B cell (primary cell): ENCODE results near the gene SLC25A51.
"Not testable (repeated sequence)": the region's sequence is repeated elsewhere in the genome, so short reads cannot be mapped to it uniquely, and the experiment has no call there.

Experiments
- CTCF ChIP-seq: fragments of 200-600 bp; IDR thresholded peaks from one replicate; pipeline ENCODE4 v1.8.0; 2022; ENCODE audit warnings: antibody characterized with exemption, mild to moderate bottlenecking
- EZH2 ChIP-seq: IDR thresholded peaks from 2 replicates; pipeline ENCODE4 v1.6.1; 2012; ENCODE audit warnings: borderline replicate concordance, low read depth, mild to moderate bottlenecking, moderate library complexity, low read length; ENCODE audit not compliant: insufficient read depth, poor library complexity, severe bottlenecking

- not testable (repeated sequence) for TF ChIP-seq CTCF, EZH2
Observed at GRCh38 chr9:37887977-37888583, 15.8 kb downstream of the SLC25A51 start.
